Stimulated activated CD8-positive, alpha-beta memory T cell treated with anti-CD3 and anti-CD28 coated beads, Interleukin-12 subunit alpha, Interleukin-12 subunit beta, amount 100 ng/mL, for 24 hours (primary cell): ENCODE data around the gene SPATA1.
"Not testable (repeated sequence)": the region's sequence is repeated elsewhere in the genome, so short reads cannot be mapped to it uniquely, and the experiment has no call there.

Source experiments
- DNase-seq: peaks from one replicate; pipeline ENCODE4 v3.0.0-alpha.2; 2020; ENCODE audit errors: extremely low read depth

Gene SPATA1

GRCh38 chr1:84587099-84587498 is 80.9 kb downstream of the SPATA1 start:
- DNase-seq, result no peak

- not testable (repeated sequence) for DNase-seq
These were observed 88.8 kb downstream of the SPATA1 start for GRCh38 chr1:84594959-84595358.

- DNase-seq, result no peak
These were observed 90.8 kb downstream of the SPATA1 start for GRCh38 chr1:84597011-84597410.

- no peak for DNase-seq
These were observed 92.2 kb downstream of the SPATA1 start for GRCh38 chr1:84598418-84598817.

- DNase-seq, result no peak
These were observed 92.9 kb downstream of the SPATA1 start for GRCh38 chr1:84598846-84599741.

GRCh38 chr1:84600796-84601195 is 94.6 kb downstream of the SPATA1 start:
- no peak for DNase-seq

- DNase-seq, result no peak
These were observed 97.0 kb downstream of the SPATA1 start for GRCh38 chr1:84603223-84603622.

GRCh38 chr1:84603941-84604830 is 98.0 kb downstream of the SPATA1 start:
- DNase-seq, result no peak

- DNase-seq, result no peak
These were observed 99.0 kb downstream of the SPATA1 start for GRCh38 chr1:84605157-84605556.

GRCh38 chr1:84606977-84607376 is 100.8 kb downstream of the SPATA1 start:
- DNase-seq, result no peak

GRCh38 chr1:84611091-84611490 is 104.9 kb downstream of the SPATA1 start:
- no peak for DNase-seq

- no peak for DNase-seq
These were observed 105.6 kb downstream of the SPATA1 start for GRCh38 chr1:84611796-84612195.

- no peak for DNase-seq
These were observed 106.8 kb downstream of the SPATA1 start for GRCh38 chr1:84613026-84613425.

GRCh38 chr1:84613887-84614286 is 107.7 kb downstream of the SPATA1 start:
- no peak for DNase-seq

GRCh38 chr1:84615790-84616189 is 109.6 kb downstream of the SPATA1 start:
- no peak for DNase-seq
